Neural progenitor cell (in vitro differentiated cells): ENCODE data around the gene NF1.

ENCODE experiments used
- CTCF ChIP-seq: fragments of 200-600 bp; sonication (generic); IDR thresholded peaks from 2 replicates; pipeline ENCODE4 v1.5.1; 2017; ENCODE audit warnings: antibody characterized with exemption, mild to moderate bottlenecking
- EZH2 ChIP-seq: fragments of 200-600 bp; sonication (generic); IDR thresholded peaks from 2 replicates; pipeline ENCODE4 v1.6.1; 2017; ENCODE audit warnings: antibody characterized with exemption, mild to moderate bottlenecking, moderate library complexity
- EZH2phosphoT487 ChIP-seq: fragments of 200-600 bp; sonication (generic); IDR thresholded peaks from 2 replicates; pipeline ENCODE4 v1.6.1; 2017; ENCODE audit warnings: antibody characterized with exemption

- TF ChIP-seq CTCF (no peak), EZH2phosphoT487 (no peak), EZH2 (no peak)
Observed at GRCh38 chr17:31126318-31126717, 31.5 kb downstream of the NF1 start.
